HUDEP-2 (cell line): ENCODE measurements around the gene CCR2.
"Not testable (repeated sequence)": the region's sequence is repeated elsewhere in the genome, so short reads cannot be mapped to it uniquely, and the experiment has no call there.

Source experiments
- DNase-seq, 76 experiments: peaks; one replicate each; lab custom pipeline; 2025; ENCODE audit not compliant: unreplicated experiment in 76 of 76; lab: John Stamatoyannopoulos, UW

Gene CCR2

GRCh38 chr3:46375814-46376213 lies 21.9 kb downstream of the CCR2 start:
- DNase-seq = no peak

- peak in 55 of 76 experiments; percentile 3 to 66 (median 37) for DNase-seq
Measured at GRCh38 chr3:46378426-46378942, 24.6 kb downstream of the CCR2 start.

- DNase-seq = no peak
Measured at GRCh38 chr3:46380471-46381221, 26.7 kb downstream of the CCR2 start.

- DNase-seq = no peak
Measured at GRCh38 chr3:46381625-46382024, 27.7 kb downstream of the CCR2 start.

GRCh38 chr3:46383211-46383950 lies 29.5 kb downstream of the CCR2 start:
- DNase-seq = no peak

- no peak for DNase-seq
Measured at GRCh38 chr3:46383951-46384330, 30.0 kb downstream of the CCR2 start.

- no peak for DNase-seq
Measured at GRCh38 chr3:46386205-46386604, 32.3 kb downstream of the CCR2 start.

GRCh38 chr3:46388847-46389246 lies 34.9 kb downstream of the CCR2 start:
- DNase-seq = not testable (repeated sequence)

GRCh38 chr3:46389306-46389705 lies 35.4 kb downstream of the CCR2 start:
- DNase-seq = no peak

- DNase-seq = not testable (repeated sequence)
Measured at GRCh38 chr3:46391526-46391925, 37.6 kb downstream of the CCR2 start.

- no peak for DNase-seq
Measured at GRCh38 chr3:46393011-46393410, 39.1 kb downstream of the CCR2 start.

- no peak for DNase-seq
Measured at GRCh38 chr3:46393554-46394434, 39.9 kb downstream of the CCR2 start.

GRCh38 chr3:46395210-46395661 lies 41.3 kb downstream of the CCR2 start:
- DNase-seq = peak in 7 of 76 experiments; percentile 4 to 25 (median 11)

GRCh38 chr3:46395766-46396530 lies 42.0 kb downstream of the CCR2 start:
- DNase-seq = no peak

GRCh38 chr3:46397111-46397510 lies 43.2 kb downstream of the CCR2 start:
- no peak for DNase-seq

- no peak for DNase-seq
Measured at GRCh38 chr3:46398186-46398955, 44.5 kb downstream of the CCR2 start.

- DNase-seq = no peak
Measured at GRCh38 chr3:46399098-46399497, 45.2 kb downstream of the CCR2 start.

GRCh38 chr3:46399557-46399956 lies 45.6 kb downstream of the CCR2 start:
- no peak for DNase-seq

- DNase-seq = peak in 53 of 76 experiments; percentile 6 to 84 (median 45)
Measured at GRCh38 chr3:46400000-46400734, 46.3 kb downstream of the CCR2 start.
